DMS153 treated with DMSO at 0.1 percent for 48 hours (cell line): ENCODE data around the gene MAMSTR.

Experiments
- DNase-seq: peaks from one replicate; lab custom pipeline; 2025; ENCODE audit not compliant: unreplicated experiment; lab: John Stamatoyannopoulos, UW

Gene MAMSTR

DNA sequence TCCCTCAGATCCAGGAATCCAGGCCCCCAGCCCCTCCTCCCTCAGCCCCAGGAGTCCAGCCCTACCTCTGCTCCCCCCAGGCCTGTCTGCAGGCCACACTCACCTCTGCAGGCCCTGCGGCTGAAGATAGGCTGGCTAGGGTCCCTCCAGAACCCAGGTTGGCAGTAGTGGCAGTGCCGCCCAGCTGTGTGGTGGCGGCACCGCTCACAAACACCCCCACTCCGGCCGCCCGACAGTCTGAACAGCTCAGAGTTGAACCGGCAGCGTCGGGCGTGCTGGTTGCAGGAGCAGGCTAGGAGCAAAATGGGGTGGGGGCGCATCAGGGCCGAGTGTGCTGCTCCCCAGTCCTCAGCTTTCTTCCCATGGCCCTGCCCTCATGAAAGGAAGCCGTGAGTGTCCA lies 55.0 kb downstream of the MAMSTR start:
- DNase-seq: no peak

DNA sequence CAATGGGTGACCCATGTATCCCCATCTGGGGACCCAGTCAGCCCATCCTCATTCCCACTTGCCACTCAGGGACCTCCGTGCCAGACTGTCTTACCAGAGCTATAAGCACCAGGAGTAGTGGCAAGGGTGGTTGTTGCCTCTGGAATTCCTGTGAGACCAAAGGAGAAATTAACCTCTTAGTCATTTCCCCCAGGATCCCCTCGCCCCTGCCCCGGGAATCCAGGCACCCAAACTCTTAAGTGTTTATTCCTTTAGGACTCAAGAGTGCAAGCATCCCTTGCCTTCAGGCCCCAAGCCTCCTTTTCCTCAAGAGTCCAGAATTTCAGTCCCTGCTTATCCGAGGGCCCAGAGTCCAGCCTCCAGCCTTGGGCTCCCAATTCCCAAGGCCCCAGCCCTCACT lies 55.9 kb downstream of the MAMSTR start:
- no peak for DNase-seq
